A549 treated with DMSO at 1 μM for 4 hours (cell line): ENCODE results near the gene CEMP1. TPM values are rescaled to one million over a fixed set of nuclear protein-coding genes. Genes with fewer than 3 reads are reported as not detected.

Source experiments
- total RNA-seq: library from RNA; stranded (reverse); fragments of 200-300 nt; extraction: Qiagen RNA extraction; gene quantifications from 5 replicates; pipeline ENCODE4 v1.2.3, GENCODE V29; 2022; ENCODE audit warnings: low read depth

The CEMP1 gene, protein sequence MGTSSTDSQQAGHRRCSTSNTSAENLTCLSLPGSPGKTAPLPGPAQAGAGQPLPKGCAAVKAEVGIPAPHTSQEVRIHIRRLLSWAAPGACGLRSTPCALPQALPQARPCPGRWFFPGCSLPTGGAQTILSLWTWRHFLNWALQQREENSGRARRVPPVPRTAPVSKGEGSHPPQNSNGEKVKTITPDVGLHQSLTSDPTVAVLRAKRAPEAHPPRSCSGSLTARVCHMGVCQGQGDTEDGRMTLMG
- 0.06 to 0.07 TPM in 2 of 5 replicates, not detected in the others for total RNA-seq

DNA sequence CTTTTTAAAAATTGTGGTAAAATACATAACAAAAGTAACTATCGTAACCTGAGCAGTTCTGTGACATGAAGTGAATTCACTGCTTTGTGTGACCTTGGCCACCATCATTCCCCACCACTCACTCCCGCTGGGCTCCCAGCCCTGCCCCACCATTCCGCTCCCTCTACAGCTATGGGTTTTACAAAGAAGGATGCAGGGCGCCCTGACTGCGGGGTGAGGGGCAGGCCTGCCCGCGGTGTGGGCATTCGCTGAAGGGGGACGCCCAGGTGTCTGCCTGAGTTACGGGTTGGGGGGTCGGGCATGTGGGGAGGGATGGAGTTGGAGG lies at the start of gene CEMP1:
Gene CEMP1, minus strand, starts transcription at position 38 of the 325 bp plus-strand sequence. CDS start 335 bp downstream, outside the sequence.

DNA sequence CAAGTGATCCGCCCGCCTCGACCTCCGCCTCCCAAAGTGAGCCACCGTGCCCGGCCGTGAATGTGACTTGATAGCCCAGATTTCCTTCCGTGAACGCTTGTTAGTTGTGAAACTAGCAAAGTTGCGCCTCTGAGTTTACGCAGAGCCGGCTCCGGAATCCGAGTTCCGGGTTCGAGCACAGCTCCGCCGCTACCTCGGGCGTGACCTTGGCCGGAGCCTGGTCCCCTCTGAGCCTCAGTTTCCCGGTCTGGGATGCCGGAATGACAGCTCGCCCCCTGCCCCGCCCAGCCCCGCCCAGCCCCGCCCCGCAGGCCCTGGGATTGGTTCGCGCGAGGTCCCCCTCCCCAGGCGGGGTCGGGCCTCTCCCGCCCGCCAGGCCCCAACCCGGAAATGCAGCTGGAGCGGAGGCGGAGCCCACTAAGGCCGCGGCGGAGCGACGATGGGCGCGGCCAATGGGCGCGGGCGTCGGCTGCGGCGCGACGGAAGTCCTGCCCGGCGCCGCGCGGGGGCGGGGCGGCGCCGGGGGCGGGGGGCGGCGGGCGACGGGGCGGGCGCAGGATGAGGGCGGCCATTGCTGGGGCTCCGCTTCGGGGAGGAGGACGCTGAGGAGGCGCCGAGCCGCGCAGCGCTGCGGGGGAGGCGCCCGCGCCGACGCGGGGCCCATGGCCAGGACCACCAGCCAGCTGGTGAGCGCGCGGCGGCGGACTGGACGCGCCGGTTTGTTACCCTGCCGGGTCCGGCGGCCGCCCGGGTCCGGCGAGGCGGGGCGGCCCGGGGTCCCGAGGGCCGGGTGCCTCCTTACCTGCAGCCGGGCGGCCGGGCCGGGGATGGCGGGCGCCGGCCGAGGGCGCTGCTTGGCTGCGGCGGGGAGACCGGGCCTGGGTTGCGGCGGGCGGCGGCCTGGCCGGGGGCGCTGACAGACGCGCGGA lies 6.5 kb upstream of the CEMP1 start, which contains the start of gene PDPK1:
Gene PDPK1, plus strand, starts transcription at position 571 of the 929 bp plus-strand sequence. Its CDS starts 92 bp downstream, at position 663.

DNA sequence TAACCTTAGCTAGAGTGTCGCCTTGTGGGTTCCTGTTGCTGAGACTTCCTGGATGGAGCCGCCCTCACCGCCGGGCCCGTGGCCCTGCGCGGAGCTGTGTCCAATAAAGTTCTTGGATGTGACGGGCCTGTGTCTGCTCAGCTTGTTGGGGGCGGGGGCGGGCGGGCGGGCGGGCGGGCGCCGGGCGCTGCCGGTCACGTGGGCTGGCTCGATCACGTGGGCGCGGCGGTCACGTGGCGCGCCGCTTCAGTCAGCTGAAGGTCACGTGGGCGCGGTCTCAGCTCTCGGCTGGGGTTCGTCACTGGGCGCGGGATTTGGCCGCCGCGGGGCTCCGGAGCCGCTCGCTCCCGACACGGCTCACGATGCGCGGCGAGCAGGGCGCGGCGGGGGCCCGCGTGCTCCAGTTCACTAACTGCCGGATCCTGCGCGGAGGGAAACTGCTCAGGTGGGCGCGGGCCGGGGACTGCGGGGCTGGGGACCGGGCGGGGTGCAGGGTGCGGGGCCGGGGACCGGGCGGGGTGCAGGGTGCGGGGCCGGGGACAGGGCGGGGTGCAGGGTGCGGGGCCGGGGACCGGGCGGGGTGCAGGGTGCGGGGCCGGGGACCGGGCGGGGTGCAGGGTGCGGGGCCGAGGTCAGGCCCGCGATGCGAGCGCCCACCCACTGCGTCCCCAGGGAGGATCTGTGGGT lies 11.0 kb downstream of the CEMP1 start, which contains the start of gene AMDHD2:
Gene AMDHD2, plus strand, starts transcription at position 275 of the 687 bp plus-strand sequence. Its CDS starts 88 bp downstream, at position 363.

DNA sequence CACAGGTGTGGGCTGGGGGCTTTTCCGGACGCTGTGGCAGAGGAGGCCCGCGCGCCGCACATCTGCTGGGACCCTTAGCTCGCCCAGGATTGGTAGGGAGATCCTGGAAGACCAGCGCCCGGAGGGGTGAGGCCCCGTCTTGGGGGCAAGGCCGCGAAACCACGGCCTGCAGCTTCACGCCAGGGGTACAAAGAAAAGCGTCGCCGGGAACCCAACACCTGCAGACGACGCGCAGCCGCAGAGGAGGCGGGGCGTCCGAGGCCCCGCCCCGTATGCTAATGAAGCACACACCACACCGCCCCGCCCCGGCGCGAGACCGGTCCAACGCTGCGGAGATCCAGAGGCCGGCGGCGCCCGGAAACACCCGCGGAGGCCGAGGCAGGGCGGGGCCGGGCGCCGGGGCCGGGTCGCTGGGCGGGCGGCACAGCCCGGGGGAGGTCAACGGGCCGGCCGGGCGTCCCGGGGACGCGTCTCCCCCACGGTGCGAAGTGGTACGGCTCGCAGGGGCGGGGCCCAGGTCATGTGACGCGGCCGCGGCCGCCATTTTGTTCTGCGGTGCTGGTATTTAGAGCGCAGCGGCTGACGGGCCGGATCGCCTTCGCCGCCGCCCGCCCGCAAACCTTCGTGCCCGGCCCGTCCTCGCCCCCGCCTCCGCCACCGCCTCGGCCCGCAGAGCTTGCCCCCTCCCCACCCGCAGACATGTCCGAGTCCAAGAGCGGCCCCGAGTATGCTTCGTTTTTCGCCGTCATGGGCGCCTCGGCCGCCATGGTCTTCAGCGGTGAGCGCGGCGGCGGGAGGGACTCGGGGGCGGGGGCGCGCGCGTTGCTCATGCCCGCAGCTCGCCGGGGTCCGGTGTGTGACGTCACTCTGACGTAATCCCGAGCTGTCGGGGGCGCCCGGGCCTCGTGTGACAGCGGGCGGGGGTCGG lies 17.5 kb downstream of the CEMP1 start, which contains the start of gene ATP6V0C:
Gene ATP6V0C, plus strand, starts transcription at position 548 of the 928 bp plus-strand sequence. Its CDS starts 152 bp downstream, at position 700.

Other genes starting within 250 kb of the CEMP1 start
- gene ABCA3, start 190.7 kb downstream of the CEMP1 start, total RNA-seq, result 15.3 to 19.5 TPM (median 17.5 TPM) in 5 replicates
- gene CCNF, start 102.0 kb downstream of the CEMP1 start, total RNA-seq, result 22.1 to 27.6 TPM (median 23.0 TPM) in 5 replicates
- gene TEDC2, start 71.3 kb downstream of the CEMP1 start, total RNA-seq, result 16.3 to 25.4 TPM (median 22.3 TPM) in 5 replicates
- gene NTN3, start 60.1 kb downstream of the CEMP1 start, total RNA-seq, result 0.03 TPM in 1 of 5 replicates, not detected in the others
- 6.5 to 8.8 TPM (median 8.4 TPM) in 5 replicates for gene TBC1D24, start 56.3 kb downstream of the CEMP1 start, total RNA-seq
- gene ATP6V0C, start 17.5 kb downstream of the CEMP1 start, total RNA-seq, result 133 to 281 TPM (median 229 TPM) in 5 replicates
- gene AMDHD2, start 11.0 kb downstream of the CEMP1 start, total RNA-seq, result 14.6 to 31.9 TPM (median 22.0 TPM) in 5 replicates
- gene PDPK1, start 6.6 kb upstream of the CEMP1 start, total RNA-seq, result 21.4 to 26.5 TPM (median 22.5 TPM) in 5 replicates
- gene KCTD5, start 151.1 kb upstream of the CEMP1 start, total RNA-seq, result 39.5 to 47.1 TPM (median 42.9 TPM) in 5 replicates
- 1.00 to 1.2 TPM (median 1.1 TPM) in 5 replicates for gene PRSS27, start 188.8 kb upstream of the CEMP1 start, total RNA-seq
- gene SRRM2, start 221.2 kb upstream of the CEMP1 start, total RNA-seq, result 310 to 452 TPM (median 397 TPM) in 5 replicates
- gene ELOB, start 245.9 kb upstream of the CEMP1 start, total RNA-seq, result 432 to 492 TPM (median 452 TPM) in 5 replicates